HG03097 (cell line): ENCODE measurements around the gene CROT.
"Not testable (repeated sequence)": the region's sequence is repeated elsewhere in the genome, so short reads cannot be mapped to it uniquely, and the experiment has no call there.

ENCODE experiments used
- ATAC-seq: cut with Tn5 transposase; IDR thresholded peaks from one replicate; pipeline ENCODE4 v1.9.1; 2021; ENCODE audit not compliant: unreplicated experiment, low FRiP score

CROT gene, protein sequence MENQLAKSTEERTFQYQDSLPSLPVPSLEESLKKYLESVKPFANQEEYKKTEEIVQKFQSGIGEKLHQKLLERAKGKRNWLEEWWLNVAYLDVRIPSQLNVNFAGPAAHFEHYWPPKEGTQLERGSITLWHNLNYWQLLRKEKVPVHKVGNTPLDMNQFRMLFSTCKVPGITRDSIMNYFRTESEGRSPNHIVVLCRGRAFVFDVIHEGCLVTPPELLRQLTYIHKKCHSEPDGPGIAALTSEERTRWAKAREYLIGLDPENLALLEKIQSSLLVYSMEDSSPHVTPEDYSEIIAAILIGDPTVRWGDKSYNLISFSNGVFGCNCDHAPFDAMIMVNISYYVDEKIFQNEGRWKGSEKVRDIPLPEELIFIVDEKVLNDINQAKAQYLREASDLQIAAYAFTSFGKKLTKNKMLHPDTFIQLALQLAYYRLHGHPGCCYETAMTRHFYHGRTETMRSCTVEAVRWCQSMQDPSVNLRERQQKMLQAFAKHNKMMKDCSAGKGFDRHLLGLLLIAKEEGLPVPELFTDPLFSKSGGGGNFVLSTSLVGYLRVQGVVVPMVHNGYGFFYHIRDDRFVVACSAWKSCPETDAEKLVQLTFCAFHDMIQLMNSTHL

GRCh38 chr7:87345166-87345927 lies at the start of gene CROT:
Gene CROT, plus strand, starts transcription at chr7:87345664. Its CDS starts 3,405 bp downstream, at chr7:87349069.
- ATAC-seq, result peak; percentile 99

GRCh38 chr7:87300756-87301155 lies 44.7 kb upstream of the CROT start:
- ATAC-seq, result no peak

- no peak for ATAC-seq
These were observed 34.6 kb upstream of the CROT start for GRCh38 chr7:87310790-87311419.

DNA sequence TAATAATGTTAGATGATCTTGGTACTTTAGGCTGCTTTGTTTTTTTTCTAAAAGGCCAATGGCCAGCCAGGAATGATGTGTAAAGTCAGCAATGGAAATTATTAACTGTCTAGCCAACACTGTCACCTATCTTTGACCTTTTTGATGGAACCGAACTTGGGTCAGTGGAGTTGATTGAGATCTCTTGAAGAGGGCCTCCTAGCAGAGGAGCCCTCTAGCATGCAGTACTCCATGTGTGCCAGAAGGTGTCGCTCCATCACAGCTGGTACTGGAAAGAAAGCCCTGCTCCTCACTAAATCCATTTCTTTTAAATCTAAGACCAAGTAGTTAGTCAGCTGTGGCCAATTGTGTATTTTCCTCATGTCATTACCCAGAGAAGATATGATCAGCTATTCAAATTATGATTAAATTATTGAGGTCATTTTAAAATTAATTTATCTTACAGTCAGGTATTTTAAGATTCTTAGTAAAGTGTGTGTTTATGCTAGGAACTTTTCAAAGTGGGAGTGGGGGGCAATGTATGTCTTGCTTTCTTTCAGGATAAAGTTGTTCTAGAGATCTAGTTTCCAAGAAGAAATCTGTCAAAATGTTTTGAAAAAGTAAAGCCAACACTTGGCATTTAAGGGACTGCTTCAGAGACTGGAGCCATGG lies 33.1 kb upstream of the CROT start:
- ATAC-seq, result peak; percentile 69

DNA sequence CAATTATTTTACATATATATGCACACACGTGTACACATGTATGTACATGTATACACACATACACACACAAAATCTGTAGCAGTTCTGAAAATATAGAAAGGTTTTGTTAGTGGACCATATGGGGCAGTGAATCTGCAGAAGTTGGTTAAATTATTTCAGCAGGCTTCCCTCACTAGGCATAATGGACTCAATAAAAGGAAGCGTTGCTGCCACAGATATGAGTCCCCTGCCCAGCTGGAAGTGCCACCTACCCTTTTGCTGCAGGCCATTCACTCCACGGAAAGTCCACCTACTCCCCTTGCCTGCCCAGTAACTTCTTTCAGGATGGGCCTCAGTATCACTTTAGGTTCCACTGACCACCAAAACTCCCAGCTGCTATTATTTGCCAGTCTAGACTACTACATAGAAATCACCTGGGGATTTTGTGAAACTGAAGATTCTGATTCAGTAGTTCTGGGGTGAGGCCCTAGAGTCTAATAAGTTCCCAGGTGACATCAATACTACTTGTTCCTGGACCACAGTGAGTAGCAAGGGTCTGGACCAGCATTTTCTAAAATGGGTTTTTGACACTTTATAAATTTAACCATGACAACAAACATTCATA lies 29.3 kb upstream of the CROT start:
- peak; percentile 79 for ATAC-seq

DNA sequence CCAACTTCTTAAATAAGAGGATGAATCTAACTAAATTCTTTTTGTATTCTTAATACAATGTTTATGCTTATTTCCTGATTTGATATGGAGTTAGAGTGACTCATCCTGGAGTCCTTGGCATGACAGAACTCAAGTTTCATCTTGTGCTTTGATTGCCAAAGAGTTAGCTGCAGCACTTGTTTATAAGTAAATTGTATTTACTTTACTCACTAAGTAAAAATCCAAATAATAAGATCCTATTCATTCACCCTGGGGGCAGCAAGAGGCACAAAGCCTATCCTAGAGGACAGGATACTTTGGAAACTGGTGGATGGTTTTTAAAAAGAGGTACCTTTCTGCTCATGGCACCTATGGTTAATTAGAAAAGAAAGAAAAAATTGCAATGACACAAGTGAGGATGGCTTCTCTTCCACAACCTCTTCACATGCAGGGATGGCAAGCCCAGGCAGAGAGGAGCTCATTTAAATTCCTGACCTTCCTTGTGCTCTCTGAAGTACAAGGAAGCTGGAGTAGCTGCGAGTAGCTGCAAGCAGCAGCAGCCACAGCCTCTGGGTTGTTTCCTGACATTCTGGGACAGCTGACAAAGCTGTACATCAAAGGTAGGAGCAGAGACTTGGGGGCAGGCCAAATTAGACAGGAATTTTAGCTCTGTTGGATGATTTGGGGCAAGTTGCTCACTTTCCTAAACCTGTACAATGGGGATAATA lies 28.5 kb upstream of the CROT start:
- ATAC-seq, result no peak

DNA sequence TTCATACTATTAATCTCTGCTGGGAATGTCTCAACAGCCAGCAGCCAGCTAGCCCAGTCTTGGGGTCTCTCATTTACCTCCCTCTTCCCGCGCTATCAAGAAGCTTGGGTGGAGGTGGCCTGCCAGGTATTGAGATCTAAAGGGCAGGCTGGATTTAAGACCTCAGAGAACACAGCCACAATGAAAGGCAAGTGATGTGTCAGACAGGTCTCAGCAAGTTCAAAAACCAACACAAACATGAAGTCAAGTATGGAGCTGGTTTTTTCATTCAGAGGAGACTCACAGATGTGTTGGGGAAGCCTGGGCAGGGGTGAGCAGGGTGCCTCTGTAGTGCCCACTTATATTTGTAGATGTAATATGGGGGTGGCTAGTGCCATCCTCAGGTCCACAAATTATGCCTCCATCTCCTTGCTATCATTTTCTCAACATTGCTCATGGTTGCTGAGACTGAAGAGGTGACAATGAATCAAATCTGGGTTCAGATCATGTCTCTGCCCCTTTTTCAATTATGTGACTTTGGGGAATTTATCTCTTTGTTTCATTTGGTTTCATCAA lies 27.7 kb upstream of the CROT start:
- no peak for ATAC-seq

- no peak for ATAC-seq
These were observed 26.7 kb upstream of the CROT start for GRCh38 chr7:87318741-87319140.

DNA sequence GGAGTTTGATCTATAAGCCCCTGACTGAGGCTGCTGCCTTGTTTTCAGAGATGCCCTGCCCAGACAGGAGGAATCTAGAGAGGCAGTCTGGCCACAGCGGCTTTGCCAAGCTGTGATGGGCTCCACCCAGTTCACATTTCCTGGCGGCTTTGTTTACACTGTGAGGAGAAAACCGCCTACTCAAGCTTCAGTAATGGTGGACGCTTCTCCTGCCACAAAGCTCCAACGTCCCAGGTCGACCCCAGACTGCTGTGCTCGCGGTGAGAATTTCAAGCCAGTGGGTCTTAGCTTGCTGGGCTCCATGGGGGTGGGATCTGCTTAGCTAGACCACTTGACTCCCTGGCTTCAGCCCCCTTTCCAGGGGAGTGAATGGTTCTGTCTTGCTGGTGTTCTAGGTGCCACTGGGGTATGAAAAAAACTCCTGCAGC lies 26.3 kb upstream of the CROT start:
- ATAC-seq, result not testable (repeated sequence)

- ATAC-seq, result no peak
These were observed 22.6 kb upstream of the CROT start for GRCh38 chr7:87322912-87323311.

DNA sequence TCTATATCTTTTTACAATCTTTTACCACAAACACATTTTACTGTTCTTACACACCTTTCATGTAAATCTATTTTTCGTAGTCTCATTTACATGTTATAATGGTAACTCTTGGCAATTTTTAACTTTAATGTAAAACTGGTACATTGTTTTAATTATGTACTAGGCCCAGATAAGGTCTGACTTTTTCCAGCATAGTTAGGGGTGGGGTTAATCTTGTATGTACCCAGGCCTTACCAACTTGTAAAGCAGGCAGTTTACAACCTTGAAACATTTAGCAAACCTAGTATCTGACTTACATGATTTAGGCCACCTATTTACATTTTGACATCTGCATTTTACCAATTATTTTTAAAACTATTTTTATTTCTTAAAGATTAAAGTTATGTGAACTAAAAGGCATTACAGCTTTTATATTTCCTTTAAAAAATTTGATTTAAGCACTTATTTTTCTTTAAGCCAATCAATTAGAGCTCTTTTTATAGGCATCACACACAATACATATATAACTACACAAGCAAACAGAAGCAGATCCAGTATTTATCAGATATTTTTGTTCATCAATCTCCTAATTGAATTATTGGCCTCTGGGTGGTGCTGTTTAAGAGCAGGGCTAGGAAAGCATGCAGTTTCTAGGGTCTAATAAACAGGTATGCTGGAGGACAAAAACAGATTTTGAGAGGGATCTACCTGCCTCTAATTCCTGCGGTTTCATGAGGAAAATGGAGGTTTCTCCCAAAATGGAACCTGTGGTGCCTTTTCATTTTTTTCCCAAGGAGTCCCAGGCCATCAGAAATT lies 19.7 kb upstream of the CROT start:
- ATAC-seq, result no peak

- no peak for ATAC-seq
These were observed 17.2 kb upstream of the CROT start for GRCh38 chr7:87328281-87328680.

DNA sequence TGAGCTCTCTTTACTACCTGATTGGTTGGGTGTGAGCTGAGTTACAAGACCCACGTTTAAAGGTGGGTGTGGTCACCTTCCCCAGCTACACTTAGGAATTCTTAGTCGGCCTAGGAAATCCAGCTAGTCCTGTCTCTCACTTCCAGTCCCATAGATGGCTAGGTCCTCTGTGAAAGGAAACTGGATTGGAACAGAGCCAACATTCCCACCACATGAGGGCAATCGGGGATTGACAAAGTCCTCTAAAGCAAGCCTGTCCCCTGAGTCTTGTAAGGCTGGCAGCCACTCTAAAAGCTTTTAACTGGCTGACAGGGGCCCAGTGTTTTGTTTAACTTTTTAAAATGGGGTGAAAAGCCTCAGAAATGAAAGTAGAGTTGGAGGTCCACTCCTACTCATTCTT lies 15.1 kb upstream of the CROT start:
- ATAC-seq, result no peak

DNA sequence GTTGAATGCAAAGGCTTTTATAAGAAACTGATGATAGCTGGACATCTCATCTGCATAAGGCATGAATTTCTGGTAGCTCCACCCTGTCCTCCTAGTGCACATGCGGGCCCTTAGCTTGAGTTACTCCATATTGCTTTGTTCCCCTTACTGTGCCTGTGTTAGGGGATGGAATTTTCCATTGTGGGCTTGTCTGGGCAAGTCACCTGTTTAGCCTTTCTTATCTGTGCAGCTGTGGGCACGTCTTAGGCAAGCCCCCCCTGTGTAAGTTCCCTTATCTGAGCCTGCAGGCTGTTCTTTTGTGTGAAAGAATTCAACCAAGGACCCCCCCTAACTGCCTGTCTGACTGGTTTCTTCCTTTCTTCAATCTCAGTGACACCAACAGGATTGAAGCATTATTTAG lies 14.5 kb upstream of the CROT start:
- no peak for ATAC-seq

DNA sequence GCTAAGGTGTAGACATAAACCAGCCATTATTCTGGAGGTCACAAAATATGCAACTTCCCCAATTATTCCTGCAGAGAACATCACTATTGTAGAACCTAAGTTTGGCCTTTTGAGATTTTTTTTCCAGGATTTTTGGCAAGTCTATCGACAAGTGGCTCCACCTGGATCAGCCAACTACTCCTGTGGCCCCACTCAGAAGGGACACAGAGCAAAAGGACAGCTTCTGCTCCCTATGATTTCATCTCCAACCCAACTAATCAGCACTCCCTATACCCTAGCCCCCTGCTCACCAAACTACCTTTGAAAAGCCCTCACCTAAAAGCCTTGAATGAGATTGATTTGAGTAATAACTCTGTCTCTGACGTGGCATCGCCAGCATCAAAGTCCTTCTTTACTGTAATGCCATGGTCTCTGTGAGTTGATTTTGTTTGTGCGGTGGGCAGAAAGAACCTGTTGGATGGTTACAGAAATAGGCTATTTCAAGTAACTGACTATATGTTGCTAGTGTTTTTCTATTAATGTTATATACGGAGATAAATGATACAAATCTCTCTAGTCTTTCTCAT lies 13.7 kb upstream of the CROT start:
- ATAC-seq, result no peak

- ATAC-seq, result no peak
These were observed 13.1 kb upstream of the CROT start for GRCh38 chr7:87332321-87332720.

DNA sequence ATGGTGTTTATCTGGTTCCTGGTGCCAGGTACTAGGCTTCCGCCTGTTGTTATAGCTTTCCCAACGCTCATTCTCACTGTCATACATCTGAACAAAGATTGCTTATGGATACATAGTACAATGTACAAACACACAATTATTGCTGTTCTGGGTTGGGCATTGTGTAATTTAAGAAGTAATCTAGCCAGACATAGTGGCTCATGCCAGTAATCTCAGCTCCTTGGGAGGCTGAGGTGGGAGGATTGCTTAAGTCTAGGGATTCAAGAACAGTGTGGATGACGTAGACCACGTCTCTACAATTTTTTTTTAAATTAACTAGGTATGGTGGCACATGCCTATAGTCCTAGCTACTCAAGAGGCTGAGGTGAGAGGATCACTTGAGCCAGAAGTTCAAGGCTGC lies 9.3 kb upstream of the CROT start:
- ATAC-seq, result no peak

- no peak for ATAC-seq
These were observed 8.1 kb upstream of the CROT start for GRCh38 chr7:87337331-87337730.
